Hepatocyte (in vitro differentiated cells): ENCODE results near the gene KAT14.

Experiments used
- CTCF ChIP-seq: fragments of 200-600 bp; sonication (generic); IDR thresholded peaks from 2 replicates; pipeline ENCODE4 v1.5.1; 2016; ENCODE audit warnings: antibody characterized with exemption, mild to moderate bottlenecking; ENCODE audit not compliant: poor library complexity
- EZH2 ChIP-seq: fragments of 200-600 bp; sonication (generic); IDR thresholded peaks from 2 replicates; pipeline ENCODE4 v1.6.1; 2016; ENCODE audit warnings: antibody characterized with exemption, mild to moderate bottlenecking, borderline replicate concordance

DNA sequence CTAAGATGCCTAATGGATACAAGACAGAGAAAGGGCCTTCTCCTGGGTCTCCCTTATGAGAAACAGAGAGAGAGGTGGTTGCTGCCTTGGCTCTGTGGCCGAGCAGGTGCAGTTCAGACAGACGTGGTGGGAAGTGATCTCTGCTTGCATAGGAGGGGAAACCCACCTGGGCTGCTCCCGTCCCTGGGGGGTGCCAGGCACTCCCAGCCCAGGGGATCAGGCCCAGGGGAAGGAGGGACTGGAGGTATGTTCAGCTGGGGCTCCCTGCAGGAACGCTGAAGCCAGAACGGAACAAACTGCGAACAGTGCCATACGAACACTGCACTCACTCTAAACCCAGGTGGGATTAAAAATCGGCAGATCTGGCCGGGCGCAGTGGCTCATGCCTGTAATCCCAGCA is 44.3 kb upstream of the KAT14 start:
- TF ChIP-seq CTCF (no peak), EZH2 (no peak)
